Astrocyte (in vitro differentiated cells and primary cell): ENCODE data around the gene F10. TPM values are rescaled to one million over a fixed set of nuclear protein-coding genes. Genes with fewer than 3 reads are reported as not detected.

Source experiments
- DNase-seq: peaks from one replicate; pipeline ENCODE4 v3.0.0-alpha.2; 2010; ENCODE audit warnings: low read depth
- FAIRE-seq: peaks from 2 replicates; lab custom pipeline; 2011; peaks lifted over from hg19 to GRCh38; lab: Jason Lieb, UNC
- H2AFZ ChIP-seq: 2 replicates; pipeline ENCODE4 v1.6.0; 2012; ENCODE audit warnings: low read depth, low read length, inconsistent platforms
- H3K27ac ChIP-seq: 2 replicates; pipeline ENCODE4 v1.5.1; 2011; ENCODE audit warnings: low read depth, low read length, inconsistent platforms
- H3K27me3 ChIP-seq: 2 replicates; pipeline ENCODE4 v1.6.0; 2011; ENCODE audit warnings: low read length, inconsistent platforms; ENCODE audit not compliant: insufficient read depth
- H3K36me3 ChIP-seq: 2 replicates; pipeline ENCODE4 v1.5.1; 2011; ENCODE audit warnings: low read length, inconsistent platforms; ENCODE audit not compliant: insufficient read depth
- H3K4me1 ChIP-seq: 2 replicates; pipeline ENCODE4 v1.5.1; 2011; ENCODE audit warnings: low read length, inconsistent platforms; ENCODE audit not compliant: insufficient read depth
- H3K4me2 ChIP-seq: 2 replicates; pipeline ENCODE4 v1.6.0; 2012; ENCODE audit warnings: low read length, inconsistent platforms
- H3K4me3 ChIP-seq: 2 replicates; pipeline ENCODE4 v1.5.1; 2011; ENCODE audit warnings: low read depth, mild to moderate bottlenecking, low read length, inconsistent platforms; ENCODE audit not compliant: insufficient read depth
- H3K79me2 ChIP-seq: 2 replicates; pipeline ENCODE4 v1.6.0; 2012; ENCODE audit warnings: mild to moderate bottlenecking, low read length, inconsistent platforms; ENCODE audit not compliant: insufficient read depth
- H3K9ac ChIP-seq: 2 replicates; pipeline ENCODE4 v1.6.0; 2012; ENCODE audit warnings: mild to moderate bottlenecking, low read length, inconsistent platforms
- H3K9me3 ChIP-seq: 2 replicates; pipeline ENCODE4 v1.5.1; 2012; ENCODE audit warnings: low read depth, mild to moderate bottlenecking, low read length, inconsistent platforms; ENCODE audit not compliant: insufficient read depth
- H4K20me1 ChIP-seq: 2 replicates; pipeline ENCODE4 v1.6.0; 2012; ENCODE audit warnings: low read length, inconsistent platforms; ENCODE audit not compliant: insufficient read depth
- H3K27ac Mint-ChIP-seq: one replicate; pipeline ENCODE4 v1.8.0; 2021; ENCODE audit warnings: mild to moderate bottlenecking, mixed read lengths; ENCODE audit not compliant: unreplicated experiment
- H3K27me3 Mint-ChIP-seq: one replicate; pipeline ENCODE4 v1.8.0; 2021; ENCODE audit warnings: low read depth, mixed read lengths; ENCODE audit not compliant: unreplicated experiment
- H3K36me3 Mint-ChIP-seq: one replicate; pipeline ENCODE4 v1.8.0; 2021; ENCODE audit warnings: low read depth, mixed read lengths; ENCODE audit not compliant: unreplicated experiment
- H3K4me1 Mint-ChIP-seq: one replicate; pipeline ENCODE4 v1.8.0; 2021; ENCODE audit warnings: low read depth, mixed read lengths; ENCODE audit not compliant: unreplicated experiment
- H3K4me3 Mint-ChIP-seq: one replicate; pipeline ENCODE4 v1.8.0; 2021; ENCODE audit warnings: mild to moderate bottlenecking, moderate library complexity, mixed read lengths; ENCODE audit not compliant: unreplicated experiment
- H3K9me3 Mint-ChIP-seq: one replicate; pipeline ENCODE4 v1.8.0; 2021; ENCODE audit warnings: mild to moderate bottlenecking, mixed read lengths; ENCODE audit not compliant: unreplicated experiment
- CTCF ChIP-seq: IDR thresholded peaks from 2 replicates; pipeline ENCODE4 v1.5.1; 2011; ENCODE audit warnings: low read depth, mild to moderate bottlenecking, inconsistent platforms, low read length, moderate library complexity; ENCODE audit not compliant: insufficient read depth
- EZH2 ChIP-seq: IDR thresholded peaks from 2 replicates; pipeline ENCODE4 v1.6.1; 2012; ENCODE audit warnings: mild to moderate bottlenecking, low read length, inconsistent platforms; ENCODE audit not compliant: insufficient read depth
- total RNA-seq: library from RNA; stranded (reverse); gene quantifications from 2 replicates; pipeline ENCODE4 v1.2.1, GENCODE V29; 2021

F10 gene
- total RNA-seq, 1 donor from 2014 or later: 0.45 TPM

GRCh38 chr13:113080901-113081521, 41.6 kb upstream of the F10 start:
- FAIRE-seq: no peak
- Histone ChIP-seq H3K4me2 (no peak overlapping the region), H3K27ac (no peak overlapping the region)

GRCh38 chr13:113082198-113083021, 40.2 kb upstream of the F10 start:
- H3K9ac ChIP-seq: no peak overlapping the region
- no peaks in the 10 kb centered on the region for H3K36me3 Mint-ChIP-seq
- no peak for FAIRE-seq
- no peaks in the 10 kb centered on the region for H3K4me1 ChIP-seq
- no peak for TF ChIP-seq CTCF
- TF ChIP-seq EZH2: no peak
- DNase-seq: no peak
- no peaks in the 10 kb centered on the region for H3K36me3 ChIP-seq
- H3K27me3 ChIP-seq: no peaks in the 10 kb centered on the region
- no peak overlapping the region for H3K27ac ChIP-seq
- H3K27ac Mint-ChIP-seq: no peak overlapping the region
- H3K4me2 ChIP-seq: no peak overlapping the region
- no peaks in the 10 kb centered on the region for H3K9me3 Mint-ChIP-seq
- no peaks in the 10 kb centered on the region for H4K20me1 ChIP-seq
- H3K4me3 Mint-ChIP-seq: no peak overlapping the region
- no peaks in the 10 kb centered on the region for H3K4me1 Mint-ChIP-seq
- H3K9me3 ChIP-seq: no peaks in the 10 kb centered on the region
- no peak overlapping the region for H3K4me3 ChIP-seq
- peaks cover 22% of the 10 kb centered on the region for H3K27me3 Mint-ChIP-seq
- H3K79me2 ChIP-seq: no peaks in the 10 kb centered on the region
- no peak overlapping the region for H2AFZ ChIP-seq

More at GRCh38 chr13:113080901-113081521, 41.6 kb upstream of the F10 start:
- Histone ChIP-seq H3K9me3 (no peaks in the 10 kb centered on the region), H2AFZ (no peak overlapping the region), H3K9ac (no peak overlapping the region), H3K27me3 (no peaks in the 10 kb centered on the region), H3K4me1 (no peaks in the 10 kb centered on the region), H3K36me3 (no peaks in the 10 kb centered on the region), H3K79me2 (no peaks in the 10 kb centered on the region), H3K4me3 (no peak overlapping the region), H4K20me1 (no peaks in the 10 kb centered on the region)
- no peaks in the 10 kb centered on the region for H3K36me3 Mint-ChIP-seq
- no peak overlapping the region for H3K27ac Mint-ChIP-seq
- DNase-seq: no peak
- no peaks in the 10 kb centered on the region for H3K4me1 Mint-ChIP-seq
- no peak for TF ChIP-seq CTCF
- TF ChIP-seq EZH2: no peak
- no peaks in the 10 kb centered on the region for H3K9me3 Mint-ChIP-seq
- no peak overlapping the region for H3K4me3 Mint-ChIP-seq
- peaks cover 12% of the 10 kb centered on the region for H3K27me3 Mint-ChIP-seq

GRCh38 chr13:113083022-113083373, 39.6 kb upstream of the F10 start:
- Histone ChIP-seq H3K9me3 (no peaks in the 10 kb centered on the region), H3K27ac (no peak overlapping the region), H3K79me2 (no peaks in the 10 kb centered on the region), H3K4me1 (no peaks in the 10 kb centered on the region), H3K4me2 (no peak overlapping the region), H3K36me3 (no peaks in the 10 kb centered on the region), H2AFZ (no peak overlapping the region), H3K9ac (no peak overlapping the region), H3K4me3 (no peak overlapping the region), H4K20me1 (no peaks in the 10 kb centered on the region), H3K27me3 (no peaks in the 10 kb centered on the region)
- Mint-ChIP-seq H3K9me3 (no peaks in the 10 kb centered on the region), H3K36me3 (no peaks in the 10 kb centered on the region), H3K27me3 (peaks cover 24% of the 10 kb centered on the region), H3K4me3 (no peak overlapping the region), H3K27ac (no peak overlapping the region), H3K4me1 (no peaks in the 10 kb centered on the region)
- no peak for FAIRE-seq
- no peak for TF ChIP-seq CTCF
- DNase-seq: no peak
